Upper lobe of left lung (tissue), 4 donors: ENCODE measurements around the gene LARP7.

ENCODE experiments used
- CTCF ChIP-seq, 6 experiments: fragments of 450-650 bp in 4 of 6; fragments of 200-600 bp in 2 of 6; sonication (generic) in 2 of 6; IDR thresholded peaks; one replicate each; pipeline ENCODE4 v1.5.1; 2016 to 2019; ENCODE audit warnings: antibody characterized with exemption in 6 of 6
- EP300 ChIP-seq, 4 donors: sonication (generic); formaldehyde crosslinking; IDR thresholded peaks; one replicate each; pipeline ENCODE4 v1.5.1; 2017; ENCODE audit warnings: antibody characterized with exemption in 4 of 4, control low read depth in 2 of 4

GRCh38 chr4:112592717-112593116 is 44.2 kb upstream of the LARP7 start:
- TF ChIP-seq CTCF (IDR thresholded peaks at IDR 0.05) (no peak), EP300 (IDR thresholded peaks at IDR 0.05) (no peak)
